D341Med (cell line): ENCODE results near the gene FRY.
"Not testable (repeated sequence)": the region's sequence is repeated elsewhere in the genome, so short reads cannot be mapped to it uniquely, and the experiment has no call there.

Experiments used
- DNase-seq: peaks from one replicate; pipeline ENCODE4 v3.0.0; 2012; ENCODE audit warnings: low spot score

FRY gene

DNA sequence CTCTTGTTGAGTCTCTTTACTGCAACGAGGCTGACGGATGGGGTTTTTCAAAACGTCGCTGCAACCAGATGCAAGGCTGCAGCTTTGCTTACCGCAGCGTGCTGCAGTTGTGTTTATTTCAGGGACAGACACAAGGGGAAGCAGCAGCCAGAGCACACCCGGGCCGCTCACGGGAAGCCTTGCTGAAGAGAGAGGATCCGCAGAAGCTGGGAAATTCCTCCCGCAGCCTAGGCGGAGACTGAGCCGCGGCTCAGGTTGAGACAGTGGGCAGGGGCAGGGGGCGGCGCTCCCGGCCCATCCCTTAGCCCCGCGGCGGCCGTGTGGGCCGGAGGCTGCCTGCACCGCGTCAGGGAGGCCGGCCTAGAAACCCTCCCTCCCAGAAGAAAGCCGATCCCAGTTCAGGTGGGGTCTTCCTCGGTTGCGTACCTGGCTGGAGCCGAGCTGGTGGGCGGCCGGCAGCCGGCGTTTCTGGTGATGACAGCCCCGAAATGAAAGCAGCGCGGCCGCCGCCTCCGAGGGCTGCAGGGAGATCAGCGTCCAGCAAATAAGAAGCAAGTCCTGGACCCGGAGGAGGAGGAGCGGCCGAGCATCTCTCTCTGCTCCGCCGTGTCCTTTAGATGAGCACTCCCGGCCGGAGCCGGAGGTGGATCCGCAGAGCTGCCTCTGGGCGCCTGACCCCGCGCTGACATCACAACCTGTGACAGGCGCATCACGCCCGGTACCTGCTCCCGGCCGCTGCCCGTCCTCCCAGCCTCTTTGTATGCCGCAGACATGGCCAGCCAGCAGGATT, at the start of gene FRY:
TSS of gene FRY (plus strand) at position 750 of the 790 bp plus-strand sequence. CDS start at position 772, 22 bp downstream.
- peak; percentile 63 for DNase-seq

DNA sequence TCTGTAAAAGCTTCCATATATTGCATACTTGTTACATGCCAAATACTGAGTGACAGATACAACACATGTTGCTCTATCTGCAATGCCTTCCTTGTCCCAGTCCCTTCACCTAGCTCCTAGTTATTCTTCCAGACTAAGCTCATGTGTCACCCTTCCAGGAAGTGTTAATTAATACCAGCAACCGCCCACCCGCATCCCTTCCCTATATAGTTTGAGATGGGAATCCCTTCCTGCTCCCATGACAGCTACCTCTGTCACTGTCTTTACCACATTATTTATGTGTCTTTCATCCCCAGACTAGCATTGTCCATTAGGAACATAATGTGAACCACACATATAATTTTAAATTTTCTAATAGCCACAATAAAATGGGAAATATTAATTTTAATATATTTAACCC, 49.5 kb upstream of the FRY start:
- no peak for DNase-seq

DNA sequence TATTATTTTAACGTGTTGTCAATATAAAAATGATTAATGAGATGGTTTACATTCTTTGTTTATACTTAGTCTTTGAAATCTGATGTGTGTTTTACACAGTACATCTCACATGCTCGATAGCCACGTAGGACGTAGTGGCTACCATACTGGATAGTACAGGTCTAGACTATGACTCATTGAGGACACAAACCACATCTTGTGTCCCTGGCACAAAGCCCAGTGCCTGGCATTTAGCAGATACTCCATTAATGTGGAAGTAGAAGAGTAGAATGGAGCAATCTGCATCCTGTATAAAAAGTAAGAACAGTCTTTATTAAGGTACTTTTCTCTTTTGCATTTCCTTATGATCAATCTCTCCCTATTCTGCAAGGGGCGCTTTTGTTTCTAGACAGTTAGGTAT, 49.0 kb upstream of the FRY start:
- DNase-seq, result no peak

DNA sequence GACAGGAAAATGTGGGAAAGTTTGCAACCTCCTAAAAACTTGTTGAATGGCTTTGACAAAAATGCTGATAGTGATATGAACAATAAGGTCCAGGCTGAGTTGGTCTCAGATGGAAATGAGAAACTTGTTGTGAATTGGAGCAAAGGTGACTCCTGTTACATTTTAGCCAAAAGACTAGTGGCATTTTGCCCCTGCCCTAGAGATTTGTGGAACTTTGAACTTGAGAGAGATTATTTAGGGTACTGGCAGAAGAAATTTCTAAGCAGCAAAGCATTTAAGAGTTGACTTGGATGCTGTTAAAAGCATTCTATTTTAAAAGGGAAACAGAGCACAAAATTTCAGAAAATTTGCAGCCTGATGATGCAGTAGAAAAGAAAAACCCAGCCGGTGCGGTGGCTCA, 47.9 kb upstream of the FRY start:
- DNase-seq, result not testable (repeated sequence)

DNA sequence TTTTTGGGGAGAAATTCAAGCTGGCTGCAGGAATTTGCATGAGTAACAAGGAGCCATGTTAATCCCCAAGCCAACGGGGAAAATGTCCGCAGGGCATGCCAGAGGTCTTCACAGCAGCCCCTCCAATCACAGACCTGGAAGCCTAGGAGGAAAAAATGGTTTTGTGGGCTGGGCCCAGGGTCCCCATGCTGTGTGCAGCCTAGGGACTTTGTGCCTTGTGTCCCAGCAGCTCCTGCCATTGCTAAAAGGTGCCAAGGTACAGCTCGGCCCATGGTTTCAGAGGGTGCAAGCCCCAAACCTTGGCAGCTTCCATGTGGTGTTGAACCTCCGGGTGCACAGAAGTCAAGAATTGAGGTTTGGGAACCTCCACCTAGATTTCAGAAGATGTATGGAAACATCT, 47.2 kb upstream of the FRY start:
- not testable (repeated sequence) for DNase-seq

DNA sequence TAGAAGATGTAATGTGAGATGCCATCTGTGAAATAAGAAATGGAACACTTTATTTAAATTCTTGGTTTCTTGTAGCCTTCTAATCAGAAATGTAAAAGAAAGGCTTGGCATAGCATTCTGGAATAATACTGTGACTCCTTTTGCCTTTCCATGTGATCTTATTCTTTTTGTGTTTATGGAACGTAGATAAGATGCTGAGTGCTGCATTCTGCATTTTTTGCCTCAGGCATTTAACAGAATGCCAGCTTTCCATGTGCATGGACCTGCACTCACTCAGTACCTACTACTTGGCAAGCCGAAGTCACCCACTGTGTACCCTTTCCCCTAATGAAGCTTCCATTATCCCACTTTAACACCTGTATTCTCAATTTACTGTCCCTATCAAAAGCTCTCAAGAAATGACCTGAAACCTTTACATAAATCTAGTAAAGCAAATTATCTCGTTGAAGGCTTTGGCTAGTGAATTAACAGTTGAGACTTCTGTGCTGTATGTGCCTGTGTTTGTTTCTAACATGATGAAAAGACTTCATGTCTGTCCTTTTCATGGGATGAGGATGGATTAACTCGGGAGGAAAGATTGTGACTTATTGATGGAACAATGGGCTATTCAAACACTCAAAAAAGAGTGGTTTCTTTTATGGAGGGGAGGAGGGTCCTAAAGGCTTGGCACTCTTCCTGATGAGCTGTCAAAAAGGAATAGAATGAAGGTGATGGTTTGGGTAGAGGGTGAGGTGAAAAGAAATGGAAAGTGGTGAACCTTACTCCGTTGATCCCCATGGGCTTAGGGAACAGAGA, 44.7 kb upstream of the FRY start:
- DNase-seq, result no peak

DNA sequence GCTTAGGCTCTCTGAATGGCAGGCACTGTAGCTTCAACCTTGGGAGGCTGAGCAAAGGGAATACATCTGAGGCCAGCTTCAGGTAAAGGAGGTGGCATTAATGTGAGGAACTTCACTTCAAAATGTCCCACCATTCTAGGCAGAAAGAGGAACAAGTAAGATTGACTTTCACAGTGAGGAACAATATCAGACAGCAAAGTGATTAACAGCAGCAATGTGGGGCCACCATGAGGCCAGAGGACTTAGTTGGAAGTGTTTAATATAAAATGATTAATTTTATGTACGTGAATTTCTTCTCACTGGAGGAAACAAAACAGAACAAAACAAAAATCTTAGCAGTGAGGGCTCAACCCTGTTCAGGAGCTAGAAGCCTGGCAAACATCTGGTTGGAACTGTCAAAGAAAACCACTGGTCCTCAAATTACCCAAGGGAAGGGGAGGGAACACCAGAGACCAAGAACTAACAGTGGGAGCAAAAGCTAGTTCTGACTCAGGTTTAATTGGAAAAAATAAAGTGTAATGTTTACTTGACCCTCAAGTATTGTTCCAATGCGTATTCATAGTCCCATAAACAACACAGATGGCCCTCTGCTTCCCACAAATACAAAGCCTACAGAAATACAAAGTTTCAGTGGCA, 43.9 kb upstream of the FRY start:
- DNase-seq, result no peak

DNA sequence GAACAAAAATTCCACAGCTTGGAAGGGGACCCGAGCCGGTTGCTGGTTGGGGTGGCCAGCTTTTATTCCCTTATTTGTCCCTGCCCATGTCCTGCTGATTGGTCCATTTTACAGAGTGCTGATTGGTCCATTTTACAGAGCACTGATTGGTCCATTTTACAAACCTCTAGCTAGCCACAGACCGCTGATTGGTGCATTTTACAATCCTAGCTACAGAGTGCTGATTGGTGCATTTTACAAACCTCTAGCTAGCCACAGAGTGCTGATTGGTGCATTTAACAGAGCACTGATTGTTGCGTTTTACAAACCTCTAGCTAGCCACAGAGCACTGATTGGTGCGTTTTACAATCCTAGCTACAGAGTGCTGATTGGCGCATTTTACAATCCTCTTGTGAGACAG, 37.2 kb upstream of the FRY start:
- DNase-seq, result not testable (repeated sequence)

DNA sequence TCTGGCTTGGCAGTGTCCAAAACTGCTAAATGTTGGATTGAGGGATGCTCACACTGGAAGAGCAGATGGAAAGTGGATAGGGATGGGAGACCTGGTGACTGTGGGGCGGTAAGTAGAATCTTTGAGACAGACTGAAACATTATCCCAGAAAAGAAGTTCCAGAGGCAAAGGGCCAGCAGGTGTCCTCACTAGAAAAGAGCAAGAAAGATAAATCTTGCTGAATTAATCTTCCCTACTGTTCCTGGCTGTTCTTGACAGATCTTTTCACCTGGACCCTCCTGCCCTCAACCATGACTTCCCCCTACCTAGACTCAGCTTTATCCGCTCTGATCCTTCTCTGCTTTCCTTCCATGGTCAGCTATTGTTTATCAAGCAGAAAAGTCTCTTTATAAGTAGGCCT, 35.0 kb upstream of the FRY start:
- no peak for DNase-seq

DNA sequence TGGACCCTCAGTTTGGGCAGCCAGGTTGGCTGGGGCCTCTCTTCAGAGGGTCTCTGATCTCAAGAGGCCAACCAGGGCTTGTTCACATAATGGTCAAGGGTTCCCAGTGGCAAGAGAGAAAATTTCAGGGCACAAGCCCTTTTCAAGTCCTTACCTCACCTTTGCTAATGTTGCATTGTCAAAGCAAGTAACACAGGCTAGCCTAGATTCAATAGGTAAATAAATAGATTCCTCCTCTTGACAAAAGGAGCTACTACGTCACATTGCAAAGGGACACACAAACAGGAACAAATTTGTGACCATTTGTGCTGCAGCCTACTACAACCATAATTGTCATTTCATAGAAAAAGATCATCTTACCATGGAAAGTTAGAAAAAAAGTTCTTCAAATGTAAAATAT, 33.9 kb upstream of the FRY start:
- no peak for DNase-seq

DNA sequence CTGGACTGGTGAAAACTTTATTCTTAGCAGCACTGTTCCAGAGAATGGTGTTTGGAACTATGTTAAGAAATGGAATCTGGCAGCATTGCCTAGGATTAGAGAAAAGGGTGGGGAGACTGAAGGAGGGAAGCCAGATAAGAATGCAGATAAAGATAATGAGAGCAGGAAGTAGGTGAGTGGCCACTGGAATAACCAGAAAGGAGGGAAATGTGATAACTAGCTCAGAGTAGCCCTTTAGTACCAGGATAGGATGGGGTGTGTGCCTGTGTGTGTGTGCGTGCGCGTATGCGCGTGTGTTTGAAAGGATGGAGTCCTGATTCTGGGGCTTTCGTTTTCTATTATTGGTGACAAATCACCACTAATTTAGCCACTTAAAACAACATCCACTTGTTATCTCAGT, 33.4 kb upstream of the FRY start:
- DNase-seq, result no peak

DNA sequence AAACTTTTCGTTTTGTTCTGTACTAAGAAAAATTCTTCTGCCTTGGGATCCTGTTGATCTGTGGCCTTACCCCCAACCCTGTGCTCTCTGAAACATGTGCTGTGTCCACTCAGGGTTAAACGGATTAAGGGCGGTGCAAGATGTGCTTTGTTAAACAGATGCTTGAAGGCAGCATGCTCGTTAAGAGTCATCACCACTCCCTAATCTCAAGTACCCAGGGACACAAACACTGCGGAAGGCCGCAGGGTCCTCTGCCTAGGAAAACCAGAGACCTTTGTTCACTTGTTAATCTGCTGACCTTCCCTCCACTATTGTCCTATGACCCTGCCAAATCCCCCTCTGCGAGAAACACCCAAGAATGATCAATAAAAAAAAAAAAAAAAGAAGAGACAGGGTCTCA, 30.8 kb upstream of the FRY start:
- DNase-seq, result not testable (repeated sequence)

DNA sequence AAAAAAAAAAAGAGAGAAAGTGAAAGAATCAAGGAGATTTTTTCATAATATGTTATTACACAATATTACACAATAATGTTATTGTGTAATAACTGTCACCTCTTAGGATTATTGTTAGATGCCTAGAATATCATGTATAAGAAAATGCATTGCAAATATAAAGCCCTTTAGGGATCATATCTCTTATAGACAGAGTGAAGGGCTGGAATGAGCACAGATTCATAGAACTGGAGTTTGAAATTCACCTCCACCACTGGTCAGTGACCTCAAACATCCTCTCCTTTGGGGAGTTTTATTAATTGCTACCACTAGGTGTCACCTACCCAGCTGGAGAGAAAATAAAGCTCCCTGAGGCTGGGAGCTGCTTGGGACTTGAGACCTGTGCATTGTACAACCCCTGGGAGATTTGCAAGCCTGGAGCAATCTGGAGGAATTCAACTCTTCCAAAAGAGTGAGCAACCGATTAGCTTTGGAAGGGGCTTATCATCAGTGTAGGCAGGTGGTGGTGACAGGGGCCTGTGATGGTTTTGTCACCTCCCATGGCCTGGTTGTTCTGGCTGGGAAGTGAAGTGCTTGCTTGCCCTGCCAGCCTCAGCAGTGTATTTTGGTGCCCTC, 30.3 kb upstream of the FRY start:
- peak; percentile 59 for DNase-seq

DNA sequence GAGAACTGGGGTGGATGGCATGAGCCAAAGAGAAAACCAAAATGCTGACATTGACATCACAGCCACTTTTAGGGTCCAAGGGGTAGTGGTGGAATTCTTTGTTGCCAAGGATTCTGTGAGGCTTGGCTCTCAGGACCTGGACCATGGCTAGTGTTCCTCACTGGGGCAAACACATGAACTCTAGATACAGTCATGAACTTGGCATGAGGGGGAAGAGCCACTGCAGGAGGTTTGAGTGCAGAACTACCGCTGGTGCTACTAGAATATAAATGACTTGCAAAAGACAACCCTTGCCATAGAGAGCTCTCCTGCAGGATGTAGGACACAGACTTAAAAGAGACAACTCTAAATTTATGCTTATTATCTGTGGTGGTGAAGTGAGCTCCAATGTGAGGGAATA, 29.8 kb upstream of the FRY start:
- no peak for DNase-seq

DNA sequence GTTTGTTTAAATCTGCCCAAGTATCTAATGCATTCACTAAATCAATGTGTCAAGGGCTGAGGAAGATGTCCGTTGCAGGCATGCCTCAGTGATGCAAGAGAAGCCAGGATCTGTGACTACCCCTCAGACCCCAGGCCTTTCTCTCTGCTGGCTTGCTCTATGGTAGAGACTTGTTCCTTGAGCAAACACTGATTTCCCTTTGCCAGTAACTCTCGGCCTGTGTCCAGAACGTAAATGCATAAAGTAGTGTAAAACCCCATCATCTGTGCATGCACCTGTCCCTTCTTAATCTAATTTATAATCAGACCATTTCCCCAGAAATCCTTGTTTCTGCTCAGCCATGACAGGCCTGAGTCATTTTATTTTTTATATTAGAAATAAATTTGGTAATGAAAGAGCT, 28.7 kb upstream of the FRY start:
- DNase-seq, result no peak

DNA sequence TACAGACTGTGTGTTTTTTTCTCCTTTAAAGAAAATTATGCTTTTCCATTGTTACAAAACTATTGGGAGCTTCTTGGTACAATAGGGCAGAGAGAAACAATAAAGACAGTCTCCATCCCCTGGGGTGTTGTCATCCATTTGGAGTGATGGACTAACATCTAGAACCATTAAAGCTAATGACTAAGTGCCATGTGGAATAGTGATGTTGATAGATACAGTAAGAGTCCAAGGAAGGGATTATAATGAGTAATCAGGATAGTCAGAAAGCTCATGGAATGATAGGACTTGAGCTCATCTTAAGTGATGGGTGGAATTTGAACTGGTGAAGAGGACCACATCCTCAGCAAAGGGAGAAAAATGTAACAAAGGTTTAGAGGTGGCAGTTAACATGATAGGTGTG, 24.1 kb upstream of the FRY start:
- DNase-seq, result no peak

DNA sequence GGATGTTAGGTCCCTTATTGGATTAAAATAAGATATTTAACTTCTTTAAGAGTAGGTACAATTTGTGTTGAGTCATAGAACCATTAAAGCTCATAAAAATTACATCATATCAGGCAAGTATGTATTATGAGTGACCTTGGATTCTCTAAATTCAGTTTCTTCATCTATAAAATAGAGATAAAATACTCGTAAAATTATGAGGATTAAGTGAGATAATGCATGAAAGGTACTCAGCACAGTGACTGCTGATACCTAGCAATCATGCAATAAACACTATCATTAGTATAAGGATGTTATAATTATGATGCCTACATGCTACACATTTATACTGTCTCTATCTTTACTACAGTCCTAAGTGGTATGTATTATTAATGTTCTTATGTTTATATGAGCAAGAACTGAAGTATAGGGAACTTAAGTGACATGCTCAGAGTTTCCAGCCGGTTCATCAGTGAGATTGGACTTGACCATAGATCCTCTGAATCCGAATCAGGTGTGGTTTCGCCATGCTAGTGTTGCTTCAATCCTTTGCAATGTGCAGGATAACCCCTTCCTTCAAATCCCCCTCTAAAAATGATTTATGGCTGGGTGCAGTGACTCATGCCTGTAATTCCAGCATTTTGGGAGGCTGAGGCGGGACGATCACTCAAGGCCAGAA, 22.9 kb upstream of the FRY start:
- no peak for DNase-seq

DNA sequence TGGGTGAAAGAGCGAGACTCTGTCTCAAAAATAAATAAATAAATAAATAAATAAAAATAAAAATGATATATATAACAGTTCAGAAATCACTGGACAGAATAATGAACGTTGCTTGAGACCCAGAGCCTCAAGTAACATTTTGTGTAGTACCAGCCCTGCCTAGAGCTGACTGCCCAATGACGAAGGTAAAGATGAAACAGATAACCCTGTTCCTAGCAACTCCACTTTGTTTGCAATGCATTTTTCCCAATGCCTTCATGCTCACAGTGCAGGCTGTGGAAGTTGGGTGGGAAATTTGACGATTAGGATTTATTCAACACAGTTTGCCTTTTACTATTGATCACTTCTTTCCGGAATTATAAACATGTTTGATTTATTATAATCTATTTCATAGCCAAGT, 22.2 kb upstream of the FRY start:
- DNase-seq, result no peak

DNA sequence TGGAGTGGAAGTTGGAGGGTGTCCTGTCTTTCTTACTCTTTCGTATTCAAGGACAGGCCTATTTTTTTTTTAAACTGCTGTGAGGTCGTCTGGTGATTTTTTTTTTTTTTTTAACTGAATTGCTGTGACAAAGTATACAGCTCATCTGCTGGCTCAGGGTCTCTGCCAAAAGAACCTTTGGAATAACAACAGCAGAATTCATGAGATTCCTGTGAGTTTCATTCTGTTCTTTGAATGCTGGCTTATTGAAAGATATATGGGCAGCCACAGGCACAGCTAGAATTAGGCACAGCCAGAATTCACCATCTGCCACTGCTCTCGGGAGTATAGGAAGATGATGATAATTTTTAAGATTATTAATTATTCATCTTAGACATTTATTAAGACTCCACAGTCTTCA, 21.4 kb upstream of the FRY start:
- no peak for DNase-seq

DNA sequence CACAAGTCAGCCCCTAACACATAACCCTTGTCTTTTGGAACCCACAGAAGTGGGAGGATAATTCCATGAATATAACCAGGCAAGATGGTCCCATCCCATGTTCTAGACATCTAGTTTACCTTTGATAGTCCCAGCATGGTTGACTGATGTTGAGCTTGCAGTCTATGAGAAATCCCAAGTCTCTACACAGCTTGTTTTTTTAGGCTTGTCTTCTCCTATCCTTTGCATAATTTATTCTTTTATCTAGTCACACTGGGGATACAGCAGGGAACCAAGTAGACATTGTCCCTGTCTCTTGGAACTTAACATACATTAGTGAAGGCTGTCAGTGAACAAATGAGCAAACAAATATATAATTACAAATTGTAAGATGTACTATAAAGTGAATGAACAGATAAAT, 19.6 kb upstream of the FRY start:
- DNase-seq, result no peak

DNA sequence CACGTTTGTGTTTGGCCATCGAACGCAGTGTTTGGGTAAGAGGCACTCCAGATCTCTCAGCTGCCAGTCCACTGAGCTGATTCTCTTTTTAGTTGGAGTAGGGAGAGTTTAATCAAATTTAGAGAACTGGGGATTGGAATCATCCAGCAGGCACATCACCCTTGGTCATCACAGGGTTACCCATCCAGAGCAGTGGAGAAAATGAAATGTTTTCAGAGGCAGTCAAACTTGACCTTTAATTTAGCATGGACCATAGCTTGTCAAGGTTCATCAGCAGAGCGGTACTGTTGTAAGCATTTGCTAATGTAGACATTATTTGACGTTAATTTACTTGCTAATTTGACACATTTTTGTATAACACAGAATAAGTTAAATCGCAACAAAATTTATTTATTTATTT, 18.4 kb upstream of the FRY start:
- DNase-seq, result no peak

DNA sequence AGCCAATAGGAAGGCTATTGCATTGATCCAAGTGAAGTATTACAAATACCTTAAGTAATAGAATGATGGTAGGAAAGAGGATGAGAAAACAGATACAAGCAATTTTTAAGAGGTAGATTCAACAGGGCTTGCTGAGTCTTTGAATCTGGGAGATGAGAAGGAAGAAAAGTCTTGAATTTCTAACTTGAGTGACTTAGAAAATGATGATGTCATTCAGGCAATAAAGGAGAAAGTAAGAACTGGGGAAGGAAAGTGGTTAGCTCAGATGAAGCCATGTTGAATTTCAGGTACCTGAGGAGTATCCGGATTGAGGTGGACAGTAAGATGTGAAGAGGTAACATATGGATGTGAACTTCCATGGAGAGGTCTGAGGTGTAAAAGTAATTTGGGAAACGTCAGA, 15.5 kb upstream of the FRY start:
- DNase-seq, result no peak
